GM21723 (cell line): ENCODE results near the gene ARHGEF12.

Experiments used
- ATAC-seq: cut with Tn5 transposase; IDR thresholded peaks from one replicate; pipeline ENCODE4 v1.9.1; 2021; ENCODE audit warnings: mild to moderate bottlenecking, moderate library complexity; ENCODE audit not compliant: unreplicated experiment

The ARHGEF12 gene

DNA sequence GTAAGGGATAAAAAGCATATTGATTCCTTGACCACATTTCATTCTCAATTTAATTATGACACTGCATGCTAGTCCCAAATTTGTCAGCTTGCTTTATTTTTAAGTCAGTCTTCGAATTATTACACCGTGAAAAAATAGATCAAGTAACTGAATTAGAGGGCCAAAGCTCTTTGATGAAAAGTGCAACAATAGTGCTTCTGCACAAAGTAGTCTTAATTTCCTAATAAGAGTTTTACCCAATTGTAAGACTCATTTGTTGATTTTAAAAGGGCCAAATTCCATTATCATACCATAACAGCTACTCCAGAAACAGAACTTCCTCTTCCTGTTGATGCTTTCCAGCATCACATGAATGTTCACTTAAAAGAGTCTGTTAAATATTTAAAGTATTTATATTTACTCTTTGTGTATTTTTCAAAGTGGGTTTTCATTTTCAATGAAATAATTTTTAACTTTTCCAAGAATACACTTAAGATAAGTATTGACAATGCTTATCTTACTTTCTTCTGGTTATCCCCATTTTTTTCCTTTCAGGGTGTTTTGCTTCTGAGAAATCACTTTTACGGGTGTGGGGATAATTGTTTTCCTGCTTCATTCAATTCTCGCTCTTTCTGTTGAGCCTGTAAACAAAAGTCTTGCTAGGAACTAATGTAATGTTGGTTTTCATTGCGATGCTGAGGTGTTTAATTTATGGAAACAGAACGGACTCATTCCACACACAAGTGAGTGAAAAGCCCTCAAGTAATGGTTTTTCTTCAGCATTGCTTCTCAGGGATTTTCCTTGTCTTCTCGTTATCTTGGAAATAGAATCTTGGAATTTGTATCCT is 2.1 kb downstream of the ARHGEF12 start:
- no peak for ATAC-seq

DNA sequence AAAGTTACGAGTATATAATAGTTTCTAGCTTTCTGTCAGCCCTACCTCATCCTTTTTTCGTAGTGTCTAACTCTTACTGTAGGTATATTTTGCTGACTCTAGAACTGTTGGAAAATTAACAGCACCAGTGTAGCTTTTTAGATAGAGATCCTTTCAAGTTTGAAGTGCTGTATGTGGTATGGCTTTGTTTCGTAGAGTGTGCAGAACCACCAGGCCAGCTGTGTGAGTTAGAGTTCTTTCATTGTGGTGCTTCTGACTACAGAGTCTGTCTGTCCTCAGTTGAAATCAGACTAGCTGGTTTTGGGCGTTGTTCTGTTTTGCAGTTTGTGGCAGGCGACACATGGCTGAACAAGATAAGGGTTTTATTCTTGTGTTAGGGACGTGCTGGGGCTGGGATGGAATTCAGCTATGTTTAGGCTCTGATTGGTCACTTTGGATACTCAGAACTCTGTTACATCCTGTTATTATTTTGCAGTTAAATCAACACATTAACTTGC is 3.2 kb downstream of the ARHGEF12 start:
- no peak for ATAC-seq

DNA sequence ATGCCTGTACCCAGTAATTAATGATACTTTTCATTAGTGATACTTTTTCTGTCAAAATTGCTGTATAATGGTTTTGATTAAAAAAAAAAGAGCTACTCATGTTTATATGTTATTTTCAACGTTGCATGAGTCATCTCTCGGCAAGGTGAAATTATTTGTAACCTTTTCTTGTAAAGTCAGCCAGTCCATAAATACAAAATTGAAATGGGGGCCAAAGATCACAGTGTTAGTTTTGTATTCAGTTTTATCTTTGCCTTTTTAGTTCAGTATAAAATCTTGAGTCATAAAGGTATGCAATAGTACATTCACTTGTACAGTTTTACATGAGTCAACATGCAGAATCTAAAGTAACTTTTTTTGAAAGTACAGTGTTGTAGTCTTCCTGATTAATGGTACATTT is 4.3 kb downstream of the ARHGEF12 start:
- ATAC-seq: no peak

- no peak for ATAC-seq
These were observed 6.0 kb downstream of the ARHGEF12 start for GRCh38 chr11:120342226-120342625.

DNA sequence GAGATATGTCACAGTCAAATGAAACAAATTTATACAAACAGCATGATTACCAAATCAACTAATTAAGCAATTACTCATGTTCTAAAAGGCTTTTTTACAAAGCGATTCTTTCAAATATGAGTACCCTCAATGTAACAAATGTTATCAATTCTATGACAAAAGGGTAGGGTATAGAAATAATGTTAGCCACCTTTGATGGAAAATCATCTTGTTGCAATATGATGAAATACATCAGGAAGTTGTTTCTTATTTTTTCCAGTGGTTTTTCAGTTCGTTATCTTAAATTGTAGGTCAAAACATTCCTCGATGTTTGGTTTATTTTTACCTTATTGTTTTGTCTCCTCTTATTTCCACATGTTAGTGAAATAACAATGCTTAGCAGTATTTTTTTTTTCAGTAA is 6.5 kb downstream of the ARHGEF12 start:
- no peak for ATAC-seq

- ATAC-seq: peak; percentile 67
These were observed 7.2 kb downstream of the ARHGEF12 start for GRCh38 chr11:120343429-120343828.

DNA sequence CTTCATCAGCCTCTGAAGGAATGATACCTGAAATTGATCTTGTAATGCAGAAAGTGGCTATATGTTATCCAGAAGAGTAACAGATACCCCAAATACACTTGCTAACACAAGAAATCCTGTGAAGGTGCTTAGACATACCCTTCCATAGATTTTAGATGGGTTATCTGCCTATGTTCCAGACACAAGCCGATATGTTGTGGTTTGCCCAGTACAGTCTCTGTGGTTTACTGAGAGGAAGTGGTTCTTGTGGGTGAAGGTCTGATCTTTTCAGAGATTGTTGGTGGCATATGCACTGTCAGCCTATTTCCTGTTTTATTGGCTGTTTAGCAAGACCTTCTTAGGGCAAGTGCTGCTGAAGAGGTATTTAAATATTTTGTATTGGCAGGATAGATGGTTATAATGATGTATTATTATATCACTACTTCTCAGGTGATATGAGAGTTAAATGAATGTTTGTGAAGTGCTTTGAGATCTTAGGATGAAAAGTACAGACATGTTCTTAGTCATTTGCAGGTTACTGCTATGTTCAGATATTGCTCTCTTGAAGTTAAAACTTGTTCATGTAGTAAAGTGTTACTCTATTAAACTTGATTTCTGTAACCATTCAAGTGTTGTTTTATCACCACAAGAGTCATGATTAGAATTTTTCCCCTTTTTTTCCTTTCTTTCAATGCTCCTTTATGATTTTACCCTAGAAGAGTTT is 8.2 kb downstream of the ARHGEF12 start:
- peak; percentile 85 for ATAC-seq

DNA sequence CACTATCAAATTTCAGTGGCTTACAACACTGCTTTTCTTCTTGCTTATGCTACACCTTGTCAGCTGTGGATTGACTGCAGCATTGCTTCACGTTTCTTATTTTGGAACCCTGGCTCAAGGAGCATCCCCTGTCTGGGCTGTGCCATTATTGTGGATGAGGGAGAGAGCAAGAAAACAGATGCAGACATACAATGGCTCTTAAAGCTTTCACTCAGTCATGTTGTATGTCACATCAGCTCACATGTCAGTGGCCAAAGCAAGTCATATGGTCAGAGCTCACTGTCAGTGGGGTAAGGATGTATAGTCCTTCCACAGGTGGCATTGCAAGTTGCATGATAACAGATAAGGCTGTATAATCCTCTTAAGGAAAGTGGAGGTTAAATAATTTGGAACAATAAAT is 10.0 kb downstream of the ARHGEF12 start:
- no peak for ATAC-seq

DNA sequence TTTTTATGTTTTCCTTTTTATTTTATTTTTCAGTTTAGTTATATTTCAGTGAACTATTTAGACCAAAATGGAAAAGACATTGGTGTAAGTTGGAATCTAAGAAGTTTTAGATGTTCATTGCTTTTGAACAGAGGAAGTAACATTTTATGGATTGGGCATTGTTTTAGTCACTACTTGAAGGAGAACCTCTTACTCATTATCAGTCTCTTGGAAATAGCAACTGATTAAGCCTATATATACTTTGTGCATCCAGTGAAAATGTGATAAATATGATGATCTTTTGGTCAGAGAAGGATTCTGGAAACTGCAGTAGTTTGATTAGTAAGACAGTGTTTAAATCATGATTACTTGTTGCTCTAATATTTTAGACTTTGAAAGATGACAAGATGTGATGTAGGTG is 14.4 kb downstream of the ARHGEF12 start:
- no peak for ATAC-seq

GRCh38 chr11:120352405-120352804 is 16.2 kb downstream of the ARHGEF12 start:
- ATAC-seq: no peak

GRCh38 chr11:120354068-120354467 is 17.9 kb downstream of the ARHGEF12 start:
- no peak for ATAC-seq

DNA sequence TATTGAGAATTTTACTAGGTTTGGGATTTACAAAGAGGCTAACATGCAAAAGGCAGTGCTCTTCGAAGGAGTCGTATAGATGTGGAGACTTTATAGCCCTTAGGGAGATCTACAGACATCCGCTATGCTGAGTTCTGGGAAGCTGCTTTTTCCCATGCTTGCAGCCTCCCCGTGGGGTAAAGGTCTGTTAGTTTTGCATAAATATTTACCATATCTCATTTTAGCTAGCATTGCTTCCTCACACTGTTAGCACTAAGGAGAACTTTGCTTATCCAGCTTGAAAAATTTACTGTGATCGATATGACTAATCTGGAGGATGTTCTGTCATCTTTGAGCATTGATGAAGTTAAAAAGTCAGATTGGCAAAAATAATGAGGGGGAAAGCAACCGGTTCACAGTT is 18.6 kb downstream of the ARHGEF12 start:
- no peak for ATAC-seq

- no peak for ATAC-seq
These were observed 21.4 kb downstream of the ARHGEF12 start for GRCh38 chr11:120357620-120358019.

- no peak for ATAC-seq
These were observed 22.5 kb downstream of the ARHGEF12 start for GRCh38 chr11:120358729-120359128.

GRCh38 chr11:120363436-120363835 is 27.2 kb downstream of the ARHGEF12 start:
- no peak for ATAC-seq

DNA sequence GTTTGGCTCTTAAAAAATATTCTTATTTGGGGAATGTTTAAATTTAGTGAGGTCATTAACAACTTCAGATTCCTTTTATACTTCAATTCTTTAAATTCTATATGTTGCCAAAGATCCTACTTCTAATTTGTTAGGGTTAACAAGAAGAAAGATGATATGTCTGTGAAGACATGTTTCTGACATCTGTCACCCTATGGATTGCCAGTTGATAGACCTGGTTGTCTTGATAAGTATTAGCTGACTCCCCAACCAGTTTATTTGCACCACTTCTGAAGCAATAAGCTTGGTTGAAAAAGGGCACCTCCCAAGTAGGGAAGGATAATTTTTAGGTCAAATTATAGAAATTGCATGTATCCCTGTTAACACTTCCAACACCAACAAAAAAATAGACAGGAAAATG is 29.3 kb downstream of the ARHGEF12 start:
- ATAC-seq: no peak

GRCh38 chr11:120372296-120372695 is 36.1 kb downstream of the ARHGEF12 start:
- no peak for ATAC-seq

GRCh38 chr11:120375076-120375475 is 38.9 kb downstream of the ARHGEF12 start:
- no peak for ATAC-seq

- ATAC-seq: no peak
These were observed 40.5 kb downstream of the ARHGEF12 start for GRCh38 chr11:120376547-120377182.

DNA sequence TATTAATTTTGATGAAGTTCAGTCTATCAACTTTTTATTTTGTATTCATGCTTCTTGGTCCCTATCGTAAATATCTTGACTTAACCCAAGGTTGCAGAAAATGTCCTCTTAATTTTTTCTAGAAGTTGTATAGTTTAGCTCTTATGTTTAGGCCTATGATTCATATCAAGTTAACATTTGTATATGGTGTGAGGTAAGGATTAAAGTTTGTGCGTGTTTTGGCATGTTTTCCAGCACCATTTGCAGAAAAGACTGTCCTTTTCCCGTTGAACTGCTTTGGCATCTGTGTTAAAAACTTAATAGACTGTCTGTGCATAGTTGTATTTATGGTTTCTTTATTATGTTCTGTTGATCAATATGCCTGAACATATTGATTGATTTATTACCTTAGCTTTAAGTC is 42.3 kb downstream of the ARHGEF12 start:
- no peak for ATAC-seq

DNA sequence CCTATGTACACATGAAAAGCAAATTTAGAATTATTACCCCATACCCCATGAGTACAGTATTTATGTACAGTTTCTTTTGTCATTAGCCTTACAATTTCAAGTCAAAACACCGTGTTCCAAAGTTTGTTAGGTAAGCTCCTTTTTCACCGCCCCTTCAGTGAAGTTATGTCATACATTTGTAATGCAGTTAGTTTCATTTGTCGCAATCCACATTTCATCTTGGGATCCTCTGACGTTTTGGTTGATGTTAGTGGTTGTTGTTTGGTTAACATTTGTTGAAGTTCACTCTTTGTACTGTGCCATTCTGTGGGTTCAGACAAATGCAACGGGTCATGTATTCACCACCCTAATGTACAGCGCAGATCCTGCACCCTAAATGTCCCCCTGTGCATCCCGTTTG is 45.2 kb downstream of the ARHGEF12 start:
- ATAC-seq: no peak
